HG03039 (cell line): Measurements from ENCODE around the gene HNRNPA3.

ENCODE experiments used
- ATAC-seq: cut with Tn5 transposase; IDR thresholded peaks from one replicate; pipeline ENCODE4 v1.9.1; 2021; ENCODE audit warnings: mild to moderate bottlenecking, moderate library complexity; ENCODE audit not compliant: unreplicated experiment

HNRNPA3 gene

DNA sequence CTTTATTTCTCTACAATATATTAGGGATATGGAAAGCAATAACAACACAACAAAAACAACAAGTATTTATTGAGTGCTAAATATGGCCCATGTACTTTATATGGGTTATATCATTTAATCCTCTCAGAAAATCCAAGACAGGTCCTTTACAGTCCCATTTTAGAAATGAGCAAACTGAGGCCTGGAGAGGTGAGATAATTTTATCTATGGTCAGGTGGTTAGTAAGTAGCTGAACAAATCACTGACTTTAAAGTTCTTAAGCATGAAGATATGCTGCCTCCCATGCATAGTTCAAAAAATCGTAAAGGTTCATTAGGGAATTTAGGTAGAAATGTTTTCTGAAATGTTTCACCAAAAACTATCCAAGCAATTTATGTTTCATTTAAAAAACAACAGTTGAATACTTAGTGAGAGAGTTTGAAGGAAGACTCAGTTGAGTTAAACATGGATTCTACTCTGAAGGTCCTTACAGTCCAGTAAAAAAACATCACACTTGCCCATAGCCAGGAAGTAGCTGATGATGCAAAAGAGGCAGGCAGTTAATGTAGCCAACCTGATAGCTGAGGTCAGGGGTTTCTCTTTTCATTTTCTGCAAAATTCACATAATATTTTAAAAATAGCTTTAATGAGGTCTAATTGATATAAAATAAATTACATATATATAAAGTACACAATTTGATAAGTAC lies 59.5 kb downstream of the HNRNPA3 start:
- ATAC-seq = no peak

GRCh38 chr2:177272765-177273164 lies 60.2 kb downstream of the HNRNPA3 start:
- no peak for ATAC-seq

- ATAC-seq = no peak
These were observed 60.8 kb downstream of the HNRNPA3 start for GRCh38 chr2:177273408-177273807.
